HG02642 (cell line): ENCODE measurements around the gene SEC31A.
"Not testable (repeated sequence)": the region's sequence is repeated elsewhere in the genome, so short reads cannot be mapped to it uniquely, and the experiment has no call there.

Source experiments
- ATAC-seq: cut with Tn5 transposase; IDR thresholded peaks from one replicate; pipeline ENCODE4 v1.9.1; 2021; ENCODE audit warnings: mild to moderate bottlenecking; ENCODE audit not compliant: unreplicated experiment, poor library complexity

Gene SEC31A

GRCh38 chr4:82839624-82840023 is 51.3 kb downstream of the SEC31A start:
- ATAC-seq: no peak

- no peak for ATAC-seq
Observed at GRCh38 chr4:82833696-82834313, 57.1 kb downstream of the SEC31A start.

GRCh38 chr4:82833060-82833459 is 57.9 kb downstream of the SEC31A start:
- not testable (repeated sequence) for ATAC-seq

GRCh38 chr4:82825425-82825824 is 65.5 kb downstream of the SEC31A start:
- ATAC-seq: no peak

- ATAC-seq: no peak
Observed at GRCh38 chr4:82823062-82823461, 67.9 kb downstream of the SEC31A start.

GRCh38 chr4:82820689-82821088 is 70.3 kb downstream of the SEC31A start:
- no peak for ATAC-seq

GRCh38 chr4:82818664-82819662 is 72.0 kb downstream of the SEC31A start:
- ATAC-seq: no peak

- not testable (repeated sequence) for ATAC-seq
Observed at GRCh38 chr4:82816874-82817273, 74.1 kb downstream of the SEC31A start.

GRCh38 chr4:82814034-82814433 is 76.9 kb downstream of the SEC31A start:
- no peak for ATAC-seq

- ATAC-seq: no peak
Observed at GRCh38 chr4:82811838-82812341, 79.1 kb downstream of the SEC31A start.

- ATAC-seq: no peak
Observed at GRCh38 chr4:82811392-82811791, 79.6 kb downstream of the SEC31A start.

- ATAC-seq: no peak
Observed at GRCh38 chr4:82810176-82810575, 80.8 kb downstream of the SEC31A start.

GRCh38 chr4:82809619-82810018 is 81.3 kb downstream of the SEC31A start:
- no peak for ATAC-seq

- ATAC-seq: no peak
Observed at GRCh38 chr4:82803746-82804145, 87.2 kb downstream of the SEC31A start.

GRCh38 chr4:82802911-82803310 is 88.0 kb downstream of the SEC31A start:
- ATAC-seq: no peak

GRCh38 chr4:82801910-82802521 is 88.9 kb downstream of the SEC31A start:
- ATAC-seq: no peak

- ATAC-seq: peak; percentile 28
Observed at GRCh38 chr4:82799006-82799881, 91.7 kb downstream of the SEC31A start.

GRCh38 chr4:82798168-82799005 is 92.6 kb downstream of the SEC31A start, which contains the start of gene SCD5:
Gene SCD5, minus strand, starts transcription at chr4:82798796. Its CDS starts 259 bp downstream, at chr4:82798537.
- peak; percentile 89 for ATAC-seq
